GM19372 (cell line): ENCODE results near the gene ANGPTL8.

Source experiments
- ATAC-seq: cut with Tn5 transposase; IDR thresholded peaks from one replicate; pipeline ENCODE4 v1.9.1; 2021; ENCODE audit warnings: mild to moderate bottlenecking, low read depth, moderate library complexity; ENCODE audit not compliant: unreplicated experiment

Gene ANGPTL8

GRCh38 chr19:11239377-11240000 is at the start of gene ANGPTL8:
Gene ANGPTL8 (plus strand): TSS chr19:11239619. CDS start chr19:11239638, 19 bp downstream.
- ATAC-seq = no peak

- no peak for ATAC-seq
Measured at GRCh38 chr19:11190501-11190900, 48.9 kb upstream of the ANGPTL8 start.

DNA sequence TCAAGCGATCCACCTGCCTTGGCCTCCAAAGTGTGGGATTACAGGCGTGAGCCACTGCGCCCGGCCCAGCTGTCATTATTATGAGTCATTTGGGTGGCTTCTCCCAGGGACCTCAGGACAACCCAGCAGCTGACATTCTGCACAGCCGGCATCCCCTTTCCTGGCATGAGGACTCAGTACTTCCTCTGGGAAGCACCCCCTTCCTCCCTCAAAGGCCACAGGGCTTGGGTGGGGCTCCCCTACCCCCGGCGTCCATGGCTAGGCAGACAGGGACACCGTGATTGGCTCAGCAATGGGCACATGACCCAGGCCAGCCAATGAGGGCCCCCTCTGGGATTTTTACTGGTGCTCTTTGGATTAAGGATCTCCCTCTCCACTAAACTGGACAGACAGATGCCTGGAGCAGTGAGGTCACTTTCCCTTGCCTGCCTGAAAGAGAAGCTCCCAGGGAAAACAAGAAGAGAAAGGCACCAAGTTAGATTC is 48.1 kb upstream of the ANGPTL8 start:
- ATAC-seq = no peak

DNA sequence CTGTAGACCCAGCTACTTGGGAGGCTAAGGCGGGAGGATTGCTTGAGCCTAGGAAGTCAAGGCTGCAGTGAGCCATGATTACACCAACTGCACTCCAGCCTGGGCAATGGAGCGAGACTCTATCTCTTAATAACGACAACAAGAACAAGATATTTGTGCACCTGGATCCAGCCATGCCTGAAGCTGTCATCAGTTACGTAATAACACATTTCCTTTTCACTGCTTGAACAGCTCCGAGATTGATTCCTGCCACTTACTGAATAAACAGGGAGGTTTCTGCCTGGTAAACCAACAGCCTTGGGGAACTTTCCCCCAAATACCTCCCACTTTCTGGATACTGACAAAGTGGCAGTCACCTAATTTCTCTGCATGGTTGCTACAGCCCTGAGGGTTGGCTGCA is 47.5 kb upstream of the ANGPTL8 start:
- ATAC-seq = no peak

- no peak for ATAC-seq
Measured at GRCh38 chr19:11192957-11193939, 46.2 kb upstream of the ANGPTL8 start.

DNA sequence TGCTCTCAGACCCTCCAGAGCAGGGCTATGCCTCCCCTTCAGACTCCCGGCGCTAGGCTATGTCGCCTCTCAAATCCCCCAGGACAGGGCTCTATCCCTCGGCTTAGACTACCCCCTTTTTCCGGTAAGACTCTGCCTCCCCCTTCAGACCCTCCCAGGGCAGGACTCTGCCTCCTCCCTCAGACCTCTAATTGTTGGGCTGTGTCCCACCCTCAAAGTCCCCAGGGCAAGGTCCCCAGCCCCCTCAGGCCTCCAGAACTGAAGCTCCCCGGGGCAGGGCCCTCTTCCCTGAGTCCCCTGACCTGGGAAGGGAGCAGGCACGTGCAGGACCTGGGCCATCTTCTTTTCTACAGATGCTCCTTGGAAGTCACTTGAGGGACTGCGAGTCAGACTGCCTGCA is 45.2 kb upstream of the ANGPTL8 start:
- no peak for ATAC-seq

GRCh38 chr19:11194656-11195558 is 44.5 kb upstream of the ANGPTL8 start:
- ATAC-seq = no peak

GRCh38 chr19:11195681-11196080 is 43.7 kb upstream of the ANGPTL8 start:
- ATAC-seq = no peak

DNA sequence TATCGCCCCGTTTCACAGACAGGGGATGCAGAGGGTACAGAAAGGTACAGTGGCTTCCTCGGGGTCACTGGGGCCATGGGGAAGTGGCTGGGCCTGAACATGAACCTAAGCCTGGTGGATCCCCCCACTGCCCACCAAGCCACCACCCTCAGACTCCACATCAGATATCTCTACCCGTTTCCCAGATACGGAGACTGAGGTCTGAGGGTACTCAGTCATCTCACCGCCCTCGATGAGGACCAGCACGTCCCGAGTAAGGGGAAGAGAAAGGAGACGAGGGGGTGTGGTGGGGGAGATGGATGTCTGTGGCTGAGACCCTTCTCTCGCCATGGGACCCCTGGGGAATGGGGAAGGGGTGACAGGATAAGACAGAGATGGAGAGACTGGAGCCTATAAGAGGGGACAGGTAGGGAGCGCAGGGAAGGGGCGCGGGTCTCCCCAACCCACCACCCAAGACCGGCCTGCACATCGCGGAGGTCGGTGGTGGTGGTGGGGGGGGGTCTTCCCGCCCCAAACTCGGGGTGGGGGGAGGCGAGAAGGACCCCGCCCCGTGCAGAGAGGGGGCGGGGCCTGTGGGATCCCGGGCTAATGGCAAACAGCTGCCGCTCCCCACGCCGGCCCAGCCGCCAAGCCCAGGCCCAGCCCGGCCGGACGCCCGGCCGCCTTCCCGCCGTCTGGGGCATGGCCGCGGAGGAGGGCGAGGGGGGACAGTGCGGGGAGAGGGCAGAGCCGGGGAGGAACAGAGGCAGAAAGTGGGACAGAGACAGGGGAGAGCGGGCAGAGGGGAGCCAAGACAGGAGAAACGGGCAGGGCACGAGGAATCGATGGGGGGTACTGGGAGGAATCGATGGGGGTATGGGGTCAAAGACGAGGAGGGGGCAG is 42.8 kb upstream of the ANGPTL8 start:
- no peak for ATAC-seq

DNA sequence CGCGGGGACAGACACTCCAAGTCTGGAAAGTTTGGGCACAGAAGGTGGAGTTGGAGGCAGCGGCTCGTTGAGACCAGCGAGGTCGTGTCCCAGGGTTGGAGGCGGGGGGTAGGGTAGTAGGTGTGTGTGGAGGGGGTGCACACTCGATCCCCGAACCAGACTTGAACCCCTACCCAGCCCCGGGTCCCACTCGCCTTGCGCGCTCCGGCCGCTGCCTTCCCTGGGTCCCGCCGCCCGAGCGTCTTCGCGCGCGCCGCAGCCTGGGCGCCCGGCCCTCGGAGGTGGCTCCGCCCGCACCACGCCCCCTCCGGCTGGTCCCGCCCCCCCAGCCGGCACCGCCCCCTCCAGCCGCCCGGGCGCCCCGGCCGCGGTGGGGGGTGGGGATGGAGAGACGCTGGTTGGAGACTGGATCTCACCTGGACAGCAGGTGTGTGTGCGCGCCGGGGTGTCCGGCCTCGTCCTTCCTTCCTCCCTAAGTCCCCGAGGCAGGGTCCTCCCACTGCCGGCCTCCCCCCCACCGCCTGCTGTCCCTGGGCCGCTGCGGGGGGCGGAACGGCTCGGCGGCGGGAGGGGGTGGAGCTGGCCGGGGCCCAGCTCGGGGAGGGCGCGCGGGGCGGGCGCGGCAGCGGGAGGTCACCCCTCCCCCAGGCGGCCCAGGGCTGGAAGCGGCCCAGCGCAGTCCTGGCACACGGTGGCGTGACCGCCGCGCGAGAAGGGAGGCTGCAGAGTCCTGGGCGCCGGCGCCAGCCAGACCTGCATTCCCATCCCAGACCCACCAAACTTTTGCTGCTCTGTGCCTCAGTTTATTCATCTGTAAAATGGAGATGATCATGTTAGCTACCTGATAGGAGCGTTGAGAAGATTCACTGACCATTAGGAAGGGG is 41.9 kb upstream of the ANGPTL8 start, which contains the start of gene KANK2:
Gene KANK2, minus strand, starts transcription at position 255 of the 884 bp plus-strand sequence. CDS start 3,034 bp downstream, outside the sequence.
- ATAC-seq = peak; percentile 66

DNA sequence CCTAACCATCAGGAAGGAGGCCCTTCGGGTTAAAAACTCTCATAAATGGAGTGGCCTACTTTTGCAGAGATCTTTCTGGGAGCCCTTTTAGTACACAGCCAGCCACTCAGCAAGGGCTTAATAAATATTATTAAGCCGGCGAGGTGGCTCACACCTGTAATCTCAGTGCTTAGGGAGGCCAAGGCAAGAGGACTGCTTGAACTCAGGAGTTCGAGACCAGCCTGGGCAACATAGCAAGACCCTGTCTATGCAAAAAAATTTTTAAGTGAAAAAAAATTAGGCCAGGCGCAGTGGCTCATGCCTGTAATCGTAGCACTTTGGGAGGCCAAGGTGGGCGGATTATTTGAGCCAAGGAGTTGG is 41.3 kb upstream of the ANGPTL8 start:
- no peak for ATAC-seq

DNA sequence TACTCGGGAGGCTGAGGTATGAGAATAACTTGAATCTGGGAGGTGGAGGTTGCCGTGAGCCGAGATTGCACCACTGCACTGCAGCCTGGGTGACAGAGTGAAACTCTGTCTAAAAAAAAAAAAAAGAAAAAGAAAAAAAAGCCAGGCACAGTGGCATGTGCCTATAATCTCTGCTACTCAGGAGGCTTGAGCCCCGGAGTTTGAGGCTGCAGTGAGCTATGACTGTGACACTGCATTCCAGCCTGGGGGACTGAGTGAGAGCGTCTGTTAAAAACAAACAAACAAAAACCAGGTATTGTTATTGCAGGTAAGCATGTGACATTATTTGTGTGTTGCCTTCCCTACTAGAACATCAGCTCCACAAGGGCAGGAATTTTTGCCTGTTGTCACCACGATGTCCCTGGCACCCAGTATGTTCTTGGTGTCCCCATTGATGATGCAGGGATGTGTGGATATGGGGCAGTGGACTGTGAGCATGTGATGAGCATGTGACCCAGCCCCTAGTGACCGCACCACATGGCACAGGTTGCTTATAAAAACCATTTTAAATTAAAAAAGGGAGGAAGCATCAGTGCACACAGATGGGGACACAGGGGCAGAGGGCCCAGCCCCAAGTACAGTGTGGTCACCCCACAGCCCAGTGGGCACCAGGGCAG is 40.5 kb upstream of the ANGPTL8 start:
- ATAC-seq = no peak

DNA sequence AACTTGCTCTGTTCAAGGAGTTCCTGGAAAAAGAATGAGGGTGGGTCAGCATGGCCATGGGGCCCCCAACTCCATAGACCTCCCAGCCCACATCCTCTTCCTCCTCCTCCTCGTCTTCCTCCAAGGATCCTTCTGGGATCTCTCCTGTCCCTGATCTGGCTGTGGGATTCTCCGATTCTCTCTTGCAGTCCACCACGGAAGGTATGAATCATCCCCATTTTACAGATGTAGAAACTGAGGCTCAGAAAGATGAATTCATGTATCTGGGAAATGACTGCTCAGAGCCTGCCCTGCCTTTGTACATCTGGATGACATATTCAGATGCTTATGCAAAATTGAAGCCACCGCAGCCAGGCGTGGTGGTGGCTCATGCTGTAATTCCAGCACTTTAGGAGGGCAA is 39.9 kb upstream of the ANGPTL8 start:
- ATAC-seq = no peak

DNA sequence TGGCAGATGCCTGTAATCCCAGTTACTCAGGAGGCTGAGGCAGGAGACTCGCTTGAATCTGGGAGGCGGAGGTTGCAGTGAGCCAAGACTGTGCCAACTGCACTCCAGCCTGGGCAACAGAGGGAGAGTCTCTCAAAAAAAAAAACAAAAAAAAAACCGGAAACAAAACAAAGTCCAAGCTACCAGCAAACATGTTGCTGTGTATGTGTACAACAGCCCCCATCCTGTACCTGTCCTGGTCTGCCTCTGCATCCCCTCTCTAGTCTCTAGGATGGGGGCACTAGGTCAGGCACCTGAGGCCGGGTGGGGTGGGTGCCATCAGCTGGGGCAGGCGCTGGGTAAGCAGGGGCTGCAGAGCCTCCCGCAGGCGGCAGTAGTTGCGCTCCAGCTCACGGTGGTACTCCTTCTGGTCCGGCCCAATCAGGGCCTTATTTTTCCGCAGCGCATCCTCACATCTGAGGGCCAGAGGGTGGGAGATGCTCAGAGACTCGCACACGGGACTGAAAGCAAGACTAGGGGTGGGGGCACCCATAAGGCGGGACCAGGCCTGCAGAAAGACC is 39.3 kb upstream of the ANGPTL8 start:
- no peak for ATAC-seq

DNA sequence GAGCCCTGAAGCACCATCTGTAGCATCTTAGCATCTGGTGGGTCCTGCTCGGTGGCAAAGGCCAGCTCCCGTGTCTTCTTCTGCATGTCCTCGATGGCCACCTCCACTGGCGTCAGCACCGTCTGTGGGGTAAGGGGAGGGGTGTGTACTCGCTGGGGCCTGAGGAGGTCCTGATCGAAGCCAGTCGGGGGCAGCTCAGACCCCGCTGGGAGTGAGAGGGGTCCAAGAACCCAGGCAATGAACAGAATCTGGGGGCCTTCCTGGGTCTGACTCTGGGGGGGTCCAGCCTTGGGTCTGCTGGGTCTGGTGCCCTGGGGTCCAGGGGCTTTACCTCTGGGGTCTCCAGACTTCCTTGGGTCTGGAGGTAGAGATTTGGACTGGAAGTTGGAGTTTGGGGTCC is 38.5 kb upstream of the ANGPTL8 start:
- no peak for ATAC-seq

GRCh38 chr19:11201791-11202190 is 37.6 kb upstream of the ANGPTL8 start:
- ATAC-seq = no peak

- no peak for ATAC-seq
Measured at GRCh38 chr19:11202488-11203193, 36.8 kb upstream of the ANGPTL8 start.
